Caco-2 (cell line): ENCODE measurements around the gene SOX1. TPM values are rescaled to one million over a fixed set of nuclear protein-coding genes. Genes with fewer than 3 reads are reported as not detected.

Source experiments
- BruUV-seq: library from RNA; stranded (reverse); fragments of 400-500 nt; replicated peaks from 2 replicates; lab custom pipeline; 2021; lab: Mats Ljungman, UMichigan
- CTCF ChIA-PET: fragments of 300-600 bp; sonication (Branson Sonifier 250); formaldehyde crosslinking; loops from one replicate; lab custom pipeline; 2022; ENCODE audit warnings: antibody characterized with exemption; lab: Charles Lee
- POLR2A ChIA-PET: fragments of 300-600 bp; sonication (Branson Sonifier 250); formaldehyde crosslinking; loops from one replicate; lab custom pipeline; 2022; ENCODE audit warnings: antibody characterized with exemption; lab: Charles Lee
- DNase-seq, 2 experiments: peaks; one replicate each; pipeline versions ENCODE4 v3.0.0 to v3.0.0-alpha.2; 2020 to 2022
- H3K27me3 ChIP-seq: replicated peaks from 2 replicates; pipeline ENCODE4 v1.6.0; 2011; ENCODE audit warnings: low read length; ENCODE audit not compliant: control insufficient read depth, insufficient read depth
- H3K36me3 ChIP-seq: 2 replicates; pipeline ENCODE4 v1.5.1; 2011; ENCODE audit warnings: low read length; ENCODE audit not compliant: control insufficient read depth, insufficient read depth
- H3K4me1 ChIP-seq: fragments of 250-450 bp; sonication (Bioruptor Pico); 2 replicates; pipeline ENCODE4 v1.5.1; 2020; ENCODE audit warnings: mild to moderate bottlenecking
- H3K4me3 ChIP-seq: 2 replicates; pipeline ENCODE4 v1.5.1; 2011; ENCODE audit warnings: low read depth, mild to moderate bottlenecking, control low read depth, low read length
- H3K9me3 ChIP-seq: fragments of 250-450 bp; sonication (Bioruptor Pico); 2 replicates; pipeline ENCODE4 v1.5.1; 2020; ENCODE audit warnings: mild to moderate bottlenecking, moderate library complexity
- H3K27ac Mint-ChIP-seq: one replicate; pipeline ENCODE4 v1.8.0; 2022; ENCODE audit warnings: mixed read lengths; ENCODE audit not compliant: unreplicated experiment
- H3K27me3 Mint-ChIP-seq: one replicate; pipeline ENCODE4 v1.8.0; 2022; ENCODE audit warnings: mixed read lengths; ENCODE audit not compliant: insufficient read depth, unreplicated experiment
- H3K36me3 Mint-ChIP-seq: one replicate; pipeline ENCODE4 v1.8.0; 2022; ENCODE audit warnings: mild to moderate bottlenecking, mixed read lengths; ENCODE audit not compliant: insufficient read depth, unreplicated experiment
- H3K4me1 Mint-ChIP-seq: one replicate; pipeline ENCODE4 v1.8.0; 2022; ENCODE audit warnings: low read depth, mixed read lengths; ENCODE audit not compliant: unreplicated experiment
- H3K4me3 Mint-ChIP-seq: one replicate; pipeline ENCODE4 v1.8.0; 2022; ENCODE audit warnings: mild to moderate bottlenecking, moderate library complexity, mixed read lengths; ENCODE audit not compliant: unreplicated experiment
- H3K9me3 Mint-ChIP-seq: one replicate; pipeline ENCODE4 v1.8.0; 2022; ENCODE audit warnings: mixed read lengths; ENCODE audit not compliant: unreplicated experiment
- CTCF ChIP-seq, 2 experiments: fragments of 200-600 bp in 1 of 2; IDR thresholded peaks; 1 replicate in 1 of 2; 2 replicates in 1 of 2; pipeline versions ENCODE4 v1.5.1 to v1.8.0; 2011 to 2022; ENCODE audit warnings: antibody characterized with exemption in 1 of 2, control low read depth in 1 of 2, inconsistent platforms in 1 of 2, low read depth in 1 of 2, low read length in 1 of 2, mild to moderate bottlenecking in 1 of 2, moderate library complexity in 1 of 2; ENCODE audit not compliant: insufficient read depth in 1 of 2, severe bottlenecking in 1 of 2, unreplicated experiment in 1 of 2
- intact Hi-C: fragments of 100-400 bp; cut with micrococcal nuclease; formaldehyde crosslinking; loops from one replicate; pipeline ENCODE4 v1.10.0; 2022; ENCODE audit not compliant: unreplicated experiment
- total RNA-seq: library from RNA; stranded (reverse); gene quantifications from 2 replicates; pipeline ENCODE4 v1.2.3, GENCODE V29; 2022

SOX1 gene
- total RNA-seq, 1 experiment from 2014 or later, result 1.7 TPM

GRCh38 chr13:112028481-112028880 is 38.5 kb upstream of the SOX1 start:
- H3K9me3 Mint-ChIP-seq, result no peaks in the 10 kb centered on the region
- ChIA-PET CTCF (no interaction called here), POLR2A (no interaction called here)
- Histone ChIP-seq H3K9me3 (no peaks in the 10 kb centered on the region), H3K36me3 (no peaks in the 10 kb centered on the region), H3K4me3 (no peak overlapping the region), H3K4me1 (no peaks in the 10 kb centered on the region), H3K27me3 (no peaks in the 10 kb centered on the region; the same call in 1 of the 2 replicates)
- H3K36me3 Mint-ChIP-seq, result no peaks in the 10 kb centered on the region
- no peak overlapping the region for H3K4me3 Mint-ChIP-seq
- no peaks in the 10 kb centered on the region for H3K4me1 Mint-ChIP-seq
- no peak for TF ChIP-seq CTCF (IDR thresholded peaks at IDR 0.05; ENCODE audit: insufficient read depth in 1 of 2, low read depth in 1 of 2, low read length in 1 of 2, severe bottlenecking in 1 of 2, unreplicated experiment in 1 of 2)
- peaks cover 40% of the 10 kb centered on the region for H3K27me3 Mint-ChIP-seq
- no peak for DNase-seq
- no TSS peak for BruUV-seq
- intact Hi-C loops, result no loop called here
- no peak overlapping the region for H3K27ac Mint-ChIP-seq

- DNase-seq, result no peak
- H3K27me3 Mint-ChIP-seq, result peaks cover 42% of the 10 kb centered on the region
- Histone ChIP-seq H3K4me1 (no peaks in the 10 kb centered on the region), H3K9me3 (no peaks in the 10 kb centered on the region), H3K4me3 (no peak overlapping the region), H3K27me3 (no peaks in the 10 kb centered on the region; the same call in 1 of the 2 replicates), H3K36me3 (no peaks in the 10 kb centered on the region)
- ChIA-PET CTCF (no interaction called here), POLR2A (no interaction called here)
- intact Hi-C loops, result no loop called here
- no TSS peak for BruUV-seq
- no peaks in the 10 kb centered on the region for H3K36me3 Mint-ChIP-seq
- no peaks in the 10 kb centered on the region for H3K9me3 Mint-ChIP-seq
- H3K4me3 Mint-ChIP-seq, result no peak overlapping the region
- H3K4me1 Mint-ChIP-seq, result no peaks in the 10 kb centered on the region
- no peak overlapping the region for H3K27ac Mint-ChIP-seq
- no peak for TF ChIP-seq CTCF (IDR thresholded peaks at IDR 0.05; ENCODE audit: insufficient read depth in 1 of 2, low read depth in 1 of 2, low read length in 1 of 2, severe bottlenecking in 1 of 2, unreplicated experiment in 1 of 2)
Measured at GRCh38 chr13:112029143-112029542, 37.8 kb upstream of the SOX1 start.

GRCh38 chr13:112032186-112032993 is 34.6 kb upstream of the SOX1 start:
- POLR2A ChIA-PET, result no interaction called here
- H3K9me3 ChIP-seq, result no peaks in the 10 kb centered on the region

More at GRCh38 chr13:112032186-112032993, 34.6 kb upstream of the SOX1 start:
- Mint-ChIP-seq H3K4me1 (no peaks in the 10 kb centered on the region), H3K27ac (no peak overlapping the region), H3K4me3 (no peak overlapping the region), H3K36me3 (no peaks in the 10 kb centered on the region), H3K27me3 (peaks cover 34% of the 10 kb centered on the region), H3K9me3 (no peaks in the 10 kb centered on the region)
- H3K27me3 ChIP-seq, result no peaks in the 10 kb centered on the region; the same call in 1 of the 2 replicates
- intact Hi-C loops, result no loop called here
- DNase-seq, result no peak
- no peak overlapping the region for H3K4me3 ChIP-seq
- H3K36me3 ChIP-seq, result no peaks in the 10 kb centered on the region
- no peaks in the 10 kb centered on the region for H3K4me1 ChIP-seq
- no TSS peak for BruUV-seq
- CTCF ChIA-PET, result no interaction called here
- TF ChIP-seq CTCF (IDR thresholded peaks at IDR 0.05; ENCODE audit: insufficient read depth in 1 of 2, low read depth in 1 of 2, low read length in 1 of 2, severe bottlenecking in 1 of 2, unreplicated experiment in 1 of 2), result no peak
